ENCODE data around the gene GKN2. TPM values are rescaled to one million over a fixed set of nuclear protein-coding genes. Genes with fewer than 3 reads are reported as not detected.

The GKN2 gene
- total and polyA plus RNA-seq, 2 of the 13 experiments (the other 11 are each of a cell fraction or from before 2014, with no cell fraction given), result not detected

- no peak for TF ChIP-seq TRIM22 (IDR thresholded peaks at IDR 0.05)
- TF ChIP-seq ZNF781 (CRISPR knock-in tag; IDR thresholded peaks at IDR 0.05; ENCODE audit: borderline replicate concordance, not compliant biosample characterization), result no peak
- TF ChIP-seq FOXC1 (CRISPR knock-in tag; IDR thresholded peaks at IDR 0.05; ENCODE audit: borderline replicate concordance), result 0 out of 2 replicates have a peak, but pooled peaks have one; percentile 50
- TF ChIP-seq ZBTB43 (CRISPR knock-in tag; conservative IDR thresholded peaks at IDR 0.05), result no peak
- no peak for TF ChIP-seq HHEX (CRISPR knock-in tag; IDR thresholded peaks at IDR 0.05)
- TF ChIP-seq KDM2A (CRISPR knock-in tag; IDR thresholded peaks at IDR 0.05; ENCODE audit: borderline replicate concordance, low read depth), result no peak
- TF ChIP-seq TP53 (CRISPR knock-in tag; conservative IDR thresholded peaks at IDR 0.05), result no peak
- no peak for TF ChIP-seq ZNF224 (CRISPR knock-in tag; IDR thresholded peaks at IDR 0.05)
- no peak for TF ChIP-seq ZNF652 (CRISPR knock-in tag; IDR thresholded peaks at IDR 0.05; ENCODE audit: borderline replicate concordance, low read depth)
- no peak for TF ChIP-seq SRSF4 (IDR thresholded peaks at IDR 0.05; ENCODE audit: low read depth, low read length, poor library complexity, severe bottlenecking)
- TF ChIP-seq NFYB (CRISPR knock-in tag; IDR thresholded peaks at IDR 0.05), result 0 out of 2 replicates have a peak, but pooled peaks have one; percentile 26
- peak; percentile 58; the same call in 1 of the 2 replicates for TF ChIP-seq NR1H2 (CRISPR knock-in tag; IDR thresholded peaks at IDR 0.05; ENCODE audit: borderline replicate concordance, low read depth)
- no peak for TF ChIP-seq USF2 (IDR thresholded peaks at IDR 0.05; ENCODE audit: low read depth, low read length)
- TF ChIP-seq USF2 (CRISPR knock-in tag; IDR thresholded peaks at IDR 0.05; ENCODE audit: borderline replicate concordance), result no peak
- TF ChIP-seq ZNF670 (CRISPR knock-in tag; IDR thresholded peaks at IDR 0.05; ENCODE audit: borderline replicate concordance), result no peak
- no peak for TF ChIP-seq FOXK2 (IDR thresholded peaks at IDR 0.05)
- TF ChIP-seq YY1 (IDR thresholded peaks at IDR 0.05; ENCODE audit: insufficient read depth, insufficient replicate concordance, low read depth, low read length), result no peak
- no peak for TF ChIP-seq ZNF468 (CRISPR knock-in tag; IDR thresholded peaks at IDR 0.05)
- TF ChIP-seq MYC (CRISPR knock-in tag; IDR thresholded peaks at IDR 0.05; ENCODE audit: borderline replicate concordance), result peak; percentile 17; the same call in 1 of the 2 replicates
- no peak; the same call in 1 of the 2 replicates for TF ChIP-seq BCL3 (CRISPR knock-in tag; IDR thresholded peaks at IDR 0.05)
- peak; percentile 77 for TF ChIP-seq ZNF331 (CRISPR knock-in tag; IDR thresholded peaks at IDR 0.05)
- no peak for TF ChIP-seq ISL2 (CRISPR knock-in tag; IDR thresholded peaks at IDR 0.05)
- TF ChIP-seq ZNF34 (CRISPR knock-in tag; IDR thresholded peaks at IDR 0.05; ENCODE audit: borderline replicate concordance), result no peak
- TF ChIP-seq STAG1 (CRISPR knock-in tag; IDR thresholded peaks at IDR 0.05), result peak; percentile 87
Measured at GRCh38 chr2:68943581-68944568, 8.8 kb downstream of the GKN2 start (continued).
